Hindlimb muscle (tissue), 1 donor: Measurements from ENCODE around the gene OTUD7B. TPM values are rescaled to one million over a fixed set of nuclear protein-coding genes. Genes with fewer than 3 reads are reported as not detected.
A peak's percentile ranks its signal among the peaks of the same experiment; 100 is the strongest.
"Not testable (repeated sequence)": the region's sequence is repeated elsewhere in the genome, so short reads cannot be mapped to it uniquely, and the experiment has no call there.

Experiments
- DNase-seq: peaks from one replicate; pipeline ENCODE4 v3.0.0-alpha.2; 2013
- polyA plus RNA-seq: library from polyadenylated mRNA; unstranded; fragments of 120-200 nt; gene quantifications from one replicate; pipeline ENCODE4 v1.2.1, GENCODE V29; 2013; ENCODE audit not compliant: insufficient read length

The OTUD7B gene
- polyA plus RNA-seq, 1 donor = 14.6 TPM

- DNase-seq = no peak
Observed at GRCh38 chr1:149942885-149943284, 67.6 kb downstream of the OTUD7B start.

DNA sequence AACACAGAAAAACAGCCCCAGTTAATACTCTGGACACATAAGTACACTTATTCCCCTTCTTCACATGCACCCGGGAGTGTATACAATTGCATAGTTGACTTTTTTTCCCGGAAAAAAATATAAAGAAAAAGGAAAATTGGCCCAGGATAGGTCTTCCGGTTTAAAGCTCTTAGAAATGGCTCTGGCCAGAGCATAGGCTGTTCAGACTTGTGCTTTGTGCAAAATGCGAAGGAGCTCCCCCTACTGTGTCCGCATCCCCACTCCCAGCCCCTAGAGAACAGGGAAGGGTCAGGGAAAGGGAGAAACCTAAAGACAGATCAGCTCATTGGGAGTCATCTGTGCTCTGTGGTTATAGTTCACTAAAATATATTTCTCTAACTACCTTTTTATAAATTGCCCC, 68.3 kb downstream of the OTUD7B start:
- peak; percentile 55 for DNase-seq

DNA sequence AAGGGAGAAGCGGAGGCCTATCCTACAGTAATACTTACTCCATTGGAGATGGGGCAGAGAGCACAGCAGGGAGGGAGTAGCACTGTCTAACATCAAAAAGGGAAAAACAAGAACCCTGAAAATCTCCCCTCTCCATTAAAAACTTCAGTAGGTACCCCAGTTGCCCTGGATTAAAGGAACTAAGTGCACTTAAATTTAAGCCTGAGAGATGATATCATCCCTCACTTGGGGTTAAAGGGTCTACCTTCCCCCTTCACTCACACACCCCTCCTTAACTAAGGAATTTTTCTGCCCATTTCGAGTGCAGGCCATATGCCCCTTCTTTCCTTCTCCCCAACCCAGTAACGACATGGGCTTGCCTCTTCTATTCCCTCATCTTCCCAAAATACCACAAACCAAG, 70.1 kb downstream of the OTUD7B start:
- no peak for DNase-seq

GRCh38 chr1:149938668-149939003, 71.9 kb downstream of the OTUD7B start:
- DNase-seq = not testable (repeated sequence)

DNA sequence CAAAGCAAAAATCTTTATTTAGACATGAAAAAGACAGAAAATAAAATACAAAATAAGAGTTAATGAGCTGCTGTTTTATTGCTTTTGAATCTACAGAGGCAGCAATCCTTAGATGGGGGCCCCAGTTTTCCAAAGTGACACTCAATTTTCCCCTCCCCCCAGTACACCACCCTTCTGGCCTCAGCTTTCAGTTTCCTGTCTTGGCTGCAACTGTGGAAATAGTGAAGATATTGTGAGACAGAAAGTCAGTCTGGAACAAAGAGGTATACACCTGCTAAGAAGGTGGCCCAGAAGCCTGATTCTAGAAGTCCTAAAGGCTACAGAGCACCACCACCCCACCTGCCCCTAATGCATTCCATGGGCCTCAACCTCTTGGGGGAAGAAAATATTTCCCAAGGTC, 72.8 kb downstream of the OTUD7B start:
- DNase-seq = peak; percentile 75

- DNase-seq = peak; percentile 38
Observed at GRCh38 chr1:149936992-149937705, 73.4 kb downstream of the OTUD7B start.

DNA sequence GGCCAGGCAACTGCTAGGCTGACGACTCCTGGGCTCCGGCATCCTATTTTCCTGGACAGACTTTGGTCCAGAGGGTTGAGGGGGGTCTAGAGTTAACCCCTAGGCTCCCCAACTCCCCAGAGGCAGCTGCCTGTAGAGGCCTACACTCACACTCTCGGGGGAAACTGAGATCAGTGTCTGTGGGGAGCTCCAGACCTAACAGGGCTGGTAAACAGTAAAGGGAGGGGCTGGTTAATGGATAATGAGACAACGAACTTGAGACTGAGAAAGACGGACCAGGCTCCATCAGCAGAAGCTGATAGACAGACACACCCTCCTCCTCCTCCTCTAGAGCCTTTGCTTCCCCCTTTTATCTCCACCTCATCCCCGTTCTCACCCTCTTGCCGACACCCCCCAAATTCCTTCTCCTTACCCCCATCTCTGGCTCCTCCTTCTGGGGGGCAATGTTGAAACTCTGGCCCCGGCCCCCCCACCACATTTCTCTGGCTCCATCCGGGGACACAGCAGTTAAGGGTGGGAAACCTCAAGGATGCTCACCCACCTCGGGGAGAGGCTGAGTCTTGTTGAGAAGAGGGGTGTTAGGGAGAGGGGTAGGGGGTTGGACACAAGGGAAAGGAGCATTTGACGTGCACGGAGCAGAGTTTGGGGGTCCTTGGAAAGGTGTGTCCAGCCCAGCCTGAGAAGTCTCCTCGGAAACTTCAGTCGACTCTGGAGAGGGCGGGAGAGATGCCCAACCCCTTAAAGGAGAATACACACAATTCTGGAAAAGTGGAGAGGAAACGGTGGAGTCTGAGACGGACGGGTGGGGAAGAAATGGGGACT, 74.1 kb downstream of the OTUD7B start, which contains the start of gene MTMR11:
Gene MTMR11 (minus strand): TSS at position 710 of the 822 bp plus-strand sequence. CDS start 232 bp downstream, at position 478.
- peak; percentile 82 for DNase-seq

DNA sequence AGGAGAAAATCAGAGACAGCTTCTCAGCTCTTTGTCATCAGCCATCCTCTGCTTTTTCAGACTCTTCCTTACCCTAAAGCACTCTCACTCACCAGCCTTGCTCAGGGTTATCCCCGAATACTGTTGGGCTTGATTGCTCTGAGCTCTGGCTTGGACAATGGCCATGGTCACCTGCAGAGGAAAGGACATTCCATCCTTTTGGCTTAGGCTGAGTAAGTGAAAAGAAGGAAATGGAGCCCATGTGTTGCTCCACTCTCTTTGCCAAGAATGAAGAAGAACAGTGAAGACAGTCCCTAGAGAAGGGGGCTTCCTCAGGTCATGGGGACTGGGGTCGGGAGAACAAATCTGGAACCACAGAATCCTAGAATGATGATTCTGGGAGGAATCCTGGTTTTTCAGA, 76.2 kb downstream of the OTUD7B start:
- DNase-seq = peak; percentile 29

DNA sequence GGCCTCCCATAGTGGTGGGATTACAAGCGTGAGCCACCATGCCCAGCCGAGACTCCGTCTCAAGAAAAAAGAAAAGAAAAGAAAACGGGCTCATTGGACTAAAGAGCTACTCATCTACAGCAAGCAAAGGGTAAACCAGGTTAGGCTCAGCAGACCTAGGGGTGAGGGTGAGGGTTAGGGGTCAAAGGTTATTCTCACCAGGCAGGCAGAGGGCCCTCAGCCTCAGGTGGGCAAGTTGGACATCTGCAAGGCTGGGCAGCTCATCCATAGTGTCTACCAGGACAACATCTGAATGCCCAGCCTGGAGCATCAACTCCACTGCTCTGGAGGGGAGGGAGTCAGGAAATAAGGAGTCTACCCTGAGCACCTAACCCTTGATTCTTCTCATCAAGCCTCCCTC, 77.3 kb downstream of the OTUD7B start:
- no peak for DNase-seq

DNA sequence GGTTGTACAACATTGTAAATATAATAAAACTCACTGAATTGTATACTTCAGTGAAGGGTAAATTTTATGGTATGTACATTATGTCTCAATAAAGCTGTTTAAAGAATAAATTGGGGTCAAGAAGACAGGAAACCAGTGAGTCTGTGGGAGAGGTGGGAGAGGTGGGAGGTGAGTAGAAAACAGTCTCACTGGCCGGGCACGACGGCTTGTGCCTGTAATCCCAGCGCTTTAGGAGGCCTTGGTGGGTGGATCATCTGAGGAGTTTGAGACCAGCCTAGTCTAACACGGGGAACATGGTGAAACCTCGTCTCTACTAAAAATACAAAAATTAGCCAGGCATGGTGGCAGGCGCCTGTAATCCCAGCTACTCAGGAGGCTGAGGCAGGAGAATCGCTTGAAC, 78.1 kb downstream of the OTUD7B start:
- no peak for DNase-seq

- DNase-seq = no peak
Observed at GRCh38 chr1:149931212-149931790, 79.2 kb downstream of the OTUD7B start.

DNA sequence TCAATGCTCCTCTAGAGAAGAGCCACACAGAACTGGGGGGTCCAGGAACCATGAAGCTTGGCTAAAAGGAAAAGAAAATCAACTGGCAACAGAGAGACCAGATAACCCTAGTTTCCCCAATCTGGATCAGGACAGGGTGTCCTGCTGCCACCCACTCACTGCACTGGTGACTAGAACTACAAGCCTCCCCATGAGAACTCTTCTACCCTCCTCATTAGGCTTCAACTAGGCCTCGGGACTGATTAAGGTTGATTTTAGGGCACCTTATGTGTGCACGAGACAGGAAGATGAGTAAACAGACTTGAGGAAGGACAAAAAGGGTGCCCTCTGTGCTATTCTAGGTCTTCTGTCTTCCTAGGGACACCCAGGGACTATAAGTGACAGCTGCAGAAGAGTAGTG, 80.7 kb downstream of the OTUD7B start:
- DNase-seq = no peak

- DNase-seq = no peak
Observed at GRCh38 chr1:149928401-149928724, 82.2 kb downstream of the OTUD7B start.

DNA sequence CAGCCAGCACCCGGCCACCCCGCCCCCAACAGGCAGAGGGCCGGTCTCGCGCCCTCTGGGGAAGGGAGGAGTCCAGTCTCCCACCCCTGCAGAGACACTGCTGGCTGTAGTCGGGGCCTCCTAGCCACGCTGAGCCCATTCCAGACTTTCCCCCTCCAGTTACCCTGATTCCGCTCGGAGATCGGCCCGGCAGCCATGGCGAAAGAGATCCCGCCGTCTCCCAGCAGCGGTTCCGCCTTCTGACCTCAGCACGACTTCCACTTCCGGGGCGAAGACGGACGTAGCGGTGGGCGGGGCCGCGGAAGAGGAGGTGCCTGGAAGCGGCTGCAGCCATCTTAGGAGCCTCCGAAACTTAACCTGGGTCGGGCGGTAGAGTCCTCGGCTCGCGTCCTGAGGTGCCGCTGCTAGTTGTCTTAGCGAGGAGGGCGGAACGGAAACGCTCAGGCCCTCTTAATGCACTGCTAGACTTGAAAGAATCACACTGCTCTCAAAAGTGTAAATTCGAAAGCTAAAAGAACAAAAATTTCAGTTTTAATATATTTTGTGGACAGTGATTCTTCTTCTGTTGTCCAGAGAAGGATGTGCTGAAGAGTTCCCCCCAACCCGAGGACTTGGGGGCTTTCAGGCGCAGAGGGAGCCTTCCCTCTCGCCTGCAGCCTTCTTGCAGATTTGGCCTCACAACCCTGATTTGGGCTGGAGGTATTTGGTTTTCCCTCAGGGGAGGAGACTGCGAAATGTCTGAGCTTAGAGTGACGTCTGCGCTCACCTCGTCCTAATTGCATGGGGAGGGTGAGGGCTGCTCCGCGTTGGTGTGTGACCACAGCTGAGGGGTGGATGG, 82.7 kb downstream of the OTUD7B start, which contains the start of gene SF3B4:
Gene SF3B4 (minus strand): TSS at position 241 of the 838 bp plus-strand sequence. CDS start 44 bp downstream, at position 197.
- peak; percentile 96 for DNase-seq

- no peak for DNase-seq
Observed at GRCh38 chr1:149927056-149927562, 83.4 kb downstream of the OTUD7B start.

GRCh38 chr1:149926296-149926695, 84.2 kb downstream of the OTUD7B start:
- DNase-seq = no peak

GRCh38 chr1:149925751-149926150, 84.8 kb downstream of the OTUD7B start:
- DNase-seq = no peak

GRCh38 chr1:149925345-149925744, 85.2 kb downstream of the OTUD7B start:
- no peak for DNase-seq

DNA sequence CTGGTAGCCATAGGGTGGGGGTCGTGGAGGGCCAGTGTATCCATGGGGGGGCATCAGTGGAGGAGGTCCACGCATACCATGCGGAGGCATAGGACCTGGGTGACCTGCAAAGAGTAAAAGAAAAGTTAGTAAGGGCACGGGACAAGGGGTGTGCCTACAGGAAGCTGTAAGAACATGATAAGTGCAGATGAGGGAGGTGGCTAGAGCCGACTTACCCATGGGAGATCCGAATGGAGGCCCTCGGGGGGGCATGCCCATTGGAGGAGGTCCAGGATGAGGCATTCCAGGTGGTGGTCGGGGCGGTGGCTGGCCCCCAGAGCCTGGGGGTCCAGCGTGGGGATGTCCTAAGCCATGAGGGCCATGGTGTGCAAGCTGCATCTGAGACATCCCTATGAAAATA, 86.9 kb downstream of the OTUD7B start:
- no peak for DNase-seq

DNA sequence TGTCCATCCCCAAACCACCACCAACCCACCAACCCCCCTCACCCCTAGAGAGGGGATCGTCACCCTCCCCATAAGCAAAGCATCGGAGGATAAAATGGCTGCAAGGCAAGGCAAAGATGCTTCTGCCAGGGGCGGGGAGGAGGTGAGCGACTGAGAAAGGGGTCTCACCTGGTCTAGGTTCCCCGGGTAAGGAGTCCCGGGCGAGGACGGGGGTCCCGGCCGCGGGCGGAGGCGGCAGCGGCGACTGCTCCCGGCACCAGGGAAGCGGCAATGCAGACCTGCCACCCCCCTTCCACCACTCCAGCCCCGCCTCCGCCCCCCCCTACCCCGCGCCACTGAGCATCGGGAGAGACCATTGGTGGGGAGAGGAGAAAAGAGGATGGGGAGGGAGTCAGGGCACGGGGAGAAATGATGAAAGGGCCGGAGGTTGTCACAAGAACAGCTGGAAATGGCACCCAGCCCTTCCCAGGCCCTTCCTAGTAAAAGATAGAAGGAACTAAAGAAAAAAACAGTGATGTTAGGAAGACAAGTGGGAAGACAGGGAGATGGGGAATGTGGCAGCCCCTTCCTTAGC, 92.9 kb downstream of the OTUD7B start, which contains the start of gene SV2A:
Gene SV2A (minus strand): TSS at position 274 of the 574 bp plus-strand sequence. CDS start 4,004 bp downstream, outside the sequence.
- peak; percentile 57 for DNase-seq

DNA sequence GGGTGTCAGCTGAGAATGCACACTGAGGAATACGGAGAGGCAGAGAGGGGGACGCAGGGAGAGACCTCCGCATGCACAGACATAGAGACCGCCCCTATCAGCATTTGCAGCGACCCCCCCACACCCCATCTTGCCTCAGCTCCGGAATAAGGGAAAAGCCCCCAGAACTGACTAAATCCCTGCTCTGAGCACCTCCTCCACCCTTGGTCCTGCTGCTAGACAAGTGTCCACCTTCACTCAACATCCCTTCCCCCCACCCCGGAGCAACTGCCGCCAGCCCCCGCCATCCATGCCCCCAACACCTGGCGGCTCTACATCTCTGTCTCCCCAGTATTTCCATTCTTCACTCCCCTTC, 93.7 kb downstream of the OTUD7B start:
- DNase-seq = no peak
